ENCODE results near the gene PISD.

PISD gene

DNA sequence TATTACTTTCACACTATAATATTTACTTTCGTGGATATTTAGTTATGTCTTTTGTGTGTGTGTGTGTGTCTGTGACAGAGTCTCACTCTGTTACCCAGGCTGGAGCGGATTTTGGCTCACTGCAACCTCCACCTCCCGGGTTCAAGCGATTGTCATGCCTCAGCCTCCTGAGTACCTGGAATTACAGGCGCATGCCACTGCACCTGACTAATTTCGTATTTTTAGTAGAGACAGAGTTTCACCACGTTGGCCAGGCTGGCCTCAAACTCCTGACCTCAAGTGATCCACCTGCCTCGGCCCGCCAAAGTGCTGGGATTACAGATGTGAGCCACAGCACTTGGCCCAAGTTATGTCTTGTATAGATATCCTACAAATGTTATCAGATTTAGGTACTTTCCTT lies 9.9 kb downstream of the PISD start:
- no peak for DNase-seq

GRCh38 chr22:31651664-31652063 lies 10.4 kb downstream of the PISD start:
- DNase-seq = no peak

DNA sequence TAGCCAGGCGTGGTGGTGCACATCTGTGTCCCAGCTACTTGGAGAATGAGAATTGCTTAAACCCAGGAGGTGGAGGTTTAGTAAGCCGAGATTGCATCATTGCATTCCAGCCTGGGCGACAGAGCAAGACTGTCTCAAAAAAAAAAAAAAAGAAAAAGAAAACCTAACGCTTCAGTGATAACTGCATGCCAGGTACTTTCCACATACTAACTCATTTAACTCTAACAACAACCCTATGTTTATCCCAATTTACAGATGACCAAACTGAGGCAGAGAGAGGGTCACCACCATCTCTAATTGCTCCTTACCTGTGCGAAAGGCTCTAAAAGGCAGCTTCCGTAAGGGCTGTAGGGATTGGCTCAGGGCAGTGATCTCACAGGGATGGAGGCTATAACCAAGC lies 11.6 kb downstream of the PISD start:
- no peak for DNase-seq

- no peak for DNase-seq
Observed at GRCh38 chr22:31647523-31648320, 14.3 kb downstream of the PISD start.

- DNase-seq = no peak
Observed at GRCh38 chr22:31647066-31647465, 14.9 kb downstream of the PISD start.

DNA sequence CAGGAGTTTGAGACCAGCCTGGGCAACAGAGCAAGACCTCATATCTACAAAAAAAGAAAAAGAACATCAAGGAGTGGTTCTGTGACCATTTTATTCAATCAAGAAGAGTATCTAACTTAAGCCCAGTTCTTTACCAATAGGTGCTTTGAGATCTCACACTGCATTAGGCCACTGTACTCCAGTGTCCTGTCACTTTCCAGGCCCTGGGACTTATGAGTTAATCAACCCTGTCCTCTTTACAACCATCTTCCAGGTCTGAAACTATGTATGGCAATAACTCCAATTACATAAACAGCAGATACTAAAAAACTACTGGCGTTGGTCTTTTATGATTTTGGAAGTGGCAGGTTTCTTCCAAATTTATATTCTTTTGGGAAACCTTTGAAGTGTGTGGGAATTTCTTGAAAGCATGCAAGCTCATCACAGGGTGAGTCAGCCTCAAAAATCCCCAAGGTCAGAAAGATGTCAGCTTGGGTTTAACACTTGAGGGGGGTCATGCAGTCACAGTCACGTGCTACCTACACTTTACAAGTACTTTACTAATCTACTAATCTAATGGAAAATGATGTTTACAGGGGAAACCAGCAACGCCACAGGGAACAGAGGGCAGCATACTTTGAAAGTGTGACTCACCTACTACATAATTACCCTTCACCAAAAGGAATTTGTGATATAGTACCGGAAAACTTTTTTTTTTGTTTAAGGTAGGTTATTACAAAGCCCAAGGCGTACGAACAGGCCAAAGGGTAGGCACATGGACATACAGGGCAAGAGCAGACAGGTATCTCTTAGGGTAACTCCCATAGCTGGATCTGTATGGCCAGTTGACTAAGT lies 15.6 kb downstream of the PISD start:
- no peak for DNase-seq

DNA sequence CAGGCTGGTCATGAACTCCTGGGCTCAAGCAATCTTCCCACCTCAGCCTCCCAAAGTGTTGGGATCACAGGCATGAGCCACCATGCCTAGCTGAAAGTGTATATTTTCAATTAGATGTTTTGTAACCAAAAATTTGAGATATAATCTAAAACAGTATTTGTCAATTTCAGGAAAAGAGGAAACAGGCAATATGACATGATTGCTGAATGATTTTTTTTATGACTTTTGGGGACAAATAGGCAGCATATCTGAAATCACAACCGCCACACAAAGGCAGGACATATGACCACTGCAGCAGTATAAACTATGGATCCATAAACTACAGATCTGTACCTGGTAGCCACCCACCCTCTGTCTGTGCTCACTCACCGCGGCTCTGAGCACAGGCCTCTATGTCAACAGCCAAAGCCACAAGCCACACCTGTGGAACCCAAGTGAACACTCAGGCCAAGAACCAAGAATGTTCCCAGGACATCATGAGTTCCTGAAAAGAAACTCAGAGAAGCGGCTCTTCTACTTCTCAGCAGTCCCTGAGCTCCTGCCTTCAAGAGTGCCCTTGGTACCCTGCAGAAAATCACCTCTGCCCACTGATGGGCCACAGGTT lies 22.5 kb downstream of the PISD start:
- DNase-seq = no peak

GRCh38 chr22:31637891-31638618 lies 24.0 kb downstream of the PISD start:
- DNase-seq = no peak

- no peak for DNase-seq
Observed at GRCh38 chr22:31637447-31637890, 24.5 kb downstream of the PISD start.

DNA sequence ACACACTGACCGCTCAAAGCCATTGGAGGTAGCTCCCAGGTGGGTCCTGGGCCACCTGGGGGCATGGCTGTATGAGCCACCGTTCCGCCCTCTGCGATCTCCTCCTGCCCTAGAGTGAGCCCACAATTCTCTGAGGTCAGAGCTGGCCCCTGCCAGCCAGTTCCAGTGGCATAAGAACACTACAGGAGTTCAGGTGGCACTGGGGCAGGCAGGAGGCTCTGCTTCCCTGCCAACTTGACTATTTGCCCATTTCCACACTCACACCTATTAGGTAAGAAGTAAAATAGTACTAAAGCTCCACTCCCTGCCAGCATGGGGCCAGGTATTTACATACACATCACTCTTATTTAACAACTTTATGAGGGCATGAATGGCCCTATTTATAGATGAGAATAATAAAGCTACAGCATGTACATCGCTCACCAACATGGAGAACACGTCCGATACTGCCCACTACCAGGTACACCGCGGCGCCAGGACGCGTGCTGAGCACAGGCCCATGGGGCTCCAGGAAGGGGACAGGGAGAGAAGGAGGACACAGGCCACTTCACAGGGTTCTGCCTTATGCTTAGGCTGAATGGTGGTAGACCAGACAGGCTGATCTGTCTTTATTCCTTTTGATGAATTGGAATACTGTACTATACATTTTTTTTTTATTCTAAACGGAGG lies 26.2 kb downstream of the PISD start:
- no peak for DNase-seq

DNA sequence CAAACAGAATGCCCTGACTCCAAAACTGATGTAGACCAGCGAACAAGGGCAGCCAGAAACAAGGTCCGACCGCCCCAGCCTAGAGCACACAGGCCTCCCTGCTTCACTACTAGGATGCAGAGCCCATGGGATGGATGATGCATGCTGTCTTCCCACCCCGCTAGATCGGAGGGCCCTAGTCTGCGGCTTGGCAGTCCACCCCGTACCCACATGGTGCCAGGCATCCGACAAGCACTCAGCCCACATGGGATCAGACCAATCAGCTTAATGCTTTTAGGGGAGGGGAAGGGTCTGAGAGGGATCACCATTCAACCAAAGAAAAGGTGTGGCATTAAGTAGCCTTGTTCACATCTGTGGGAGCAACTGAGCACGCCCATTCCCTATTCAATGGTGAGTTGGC lies 30.6 kb downstream of the PISD start:
- no peak for DNase-seq

GRCh38 chr22:31630331-31631329 lies 31.4 kb downstream of the PISD start:
- no peak for DNase-seq

GRCh38 chr22:31629741-31630184 lies 32.3 kb downstream of the PISD start:
- DNase-seq = no peak

GRCh38 chr22:31628969-31629708 lies 32.9 kb downstream of the PISD start:
- no peak for DNase-seq

DNA sequence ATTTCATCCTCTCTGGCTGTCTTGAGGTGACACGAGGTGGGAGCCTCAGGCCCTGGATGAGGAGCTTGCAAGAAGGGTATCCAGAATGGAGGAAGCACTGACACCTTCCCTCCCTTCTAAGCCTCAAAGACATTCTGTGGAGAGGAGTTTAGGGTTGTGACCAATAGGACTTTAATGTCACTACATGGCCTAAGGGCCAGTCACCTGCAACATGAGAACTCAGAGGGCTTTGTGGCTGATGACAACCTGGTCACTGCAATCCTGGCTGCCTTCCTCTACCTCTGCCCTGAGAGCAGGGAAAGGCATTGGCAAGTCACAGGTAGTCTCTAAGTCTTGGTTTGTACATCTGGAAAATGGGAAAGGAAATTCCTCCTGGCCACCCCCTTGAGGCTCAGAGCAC lies 33.7 kb downstream of the PISD start:
- no peak for DNase-seq

DNA sequence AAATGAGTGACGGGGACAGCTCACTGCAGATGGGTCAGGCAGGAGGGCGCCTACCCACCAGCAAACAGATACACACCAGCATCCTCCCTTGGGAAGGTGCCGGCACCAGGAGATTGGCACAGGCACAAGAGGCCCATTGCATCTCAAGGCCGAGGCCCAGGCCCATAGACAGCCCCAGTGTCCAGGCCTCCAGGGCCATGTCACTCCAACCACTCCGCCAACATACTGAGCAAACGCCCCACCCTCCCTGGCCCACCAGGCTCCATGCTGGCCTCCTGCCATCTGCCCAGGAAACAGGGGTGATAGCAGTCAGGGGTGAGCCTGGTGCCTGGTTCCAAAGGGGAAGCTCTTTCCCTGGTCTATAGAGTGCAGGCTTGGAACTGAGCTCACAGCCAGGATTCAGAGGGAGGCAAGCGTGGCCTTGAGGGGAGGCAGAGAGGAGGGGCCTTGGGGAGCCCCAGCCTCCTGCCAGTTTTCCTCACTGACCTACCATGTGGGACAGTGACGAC lies 34.7 kb downstream of the PISD start:
- DNase-seq = no peak

- DNase-seq = no peak
Observed at GRCh38 chr22:31626427-31627150, 35.4 kb downstream of the PISD start.

DNA sequence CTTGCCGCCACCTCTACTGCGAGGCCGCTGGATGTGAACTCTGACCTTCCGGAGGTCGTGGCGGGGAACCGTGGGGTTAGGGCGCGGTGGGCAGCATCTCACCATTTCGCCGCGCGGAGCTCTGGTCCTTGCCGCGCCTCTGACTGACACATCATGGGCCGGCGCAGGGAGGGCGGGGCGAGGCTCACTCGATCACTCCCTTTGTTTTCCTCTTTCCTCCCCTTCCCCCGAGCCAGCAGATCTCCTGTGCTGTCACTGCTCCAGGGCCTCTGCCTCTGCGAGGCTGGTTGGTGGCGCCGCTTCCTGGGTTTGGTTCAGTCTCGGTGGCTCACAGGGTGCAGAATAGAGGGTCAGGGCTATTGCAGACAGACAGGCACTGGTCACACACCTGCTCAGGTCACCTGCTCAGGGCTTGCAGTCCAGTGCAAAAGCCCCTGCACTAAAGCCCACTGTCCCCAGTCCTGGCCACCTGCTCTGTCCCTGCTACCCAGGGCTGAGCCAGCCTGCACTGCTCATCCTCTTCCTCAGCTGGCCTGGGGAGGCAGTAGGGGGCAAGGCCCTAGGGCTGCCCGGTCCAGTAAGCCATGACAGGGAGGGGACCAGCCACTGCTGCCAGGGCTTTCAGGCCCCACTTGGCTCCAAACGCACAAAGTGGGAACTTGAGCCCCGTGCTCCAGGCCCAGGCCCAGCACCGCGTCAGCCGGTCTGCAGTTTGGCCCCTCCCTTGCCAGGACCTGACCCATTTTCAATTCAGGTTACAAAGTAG lies 36.2 kb downstream of the PISD start:
- DNase-seq = no peak

DNA sequence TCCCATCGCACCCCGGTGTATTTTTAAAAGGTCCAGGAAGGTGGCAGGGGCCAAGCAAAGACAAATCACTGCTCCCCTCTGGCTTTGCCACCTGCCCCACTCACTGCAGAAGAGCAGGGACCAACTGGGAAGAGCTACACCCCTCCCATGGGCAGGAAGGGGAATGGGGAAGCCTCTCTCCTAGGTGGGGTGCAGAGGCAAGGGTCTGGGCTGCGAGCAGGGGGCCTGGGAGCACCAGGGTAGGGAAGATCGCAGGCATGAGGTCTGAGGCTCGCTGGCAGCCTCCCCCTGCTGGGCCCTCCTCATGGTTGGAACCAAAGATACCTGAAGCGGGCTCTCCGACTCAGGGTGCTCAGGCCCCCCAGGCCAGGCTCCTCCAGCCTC lies 36.8 kb downstream of the PISD start:
- DNase-seq = no peak
